Measurements from ENCODE around the gene COL24A1.
"Not testable (repeated sequence)": the region's sequence is repeated elsewhere in the genome, so short reads cannot be mapped to it uniquely, and the experiment has no call there.

COL24A1 gene

DNA sequence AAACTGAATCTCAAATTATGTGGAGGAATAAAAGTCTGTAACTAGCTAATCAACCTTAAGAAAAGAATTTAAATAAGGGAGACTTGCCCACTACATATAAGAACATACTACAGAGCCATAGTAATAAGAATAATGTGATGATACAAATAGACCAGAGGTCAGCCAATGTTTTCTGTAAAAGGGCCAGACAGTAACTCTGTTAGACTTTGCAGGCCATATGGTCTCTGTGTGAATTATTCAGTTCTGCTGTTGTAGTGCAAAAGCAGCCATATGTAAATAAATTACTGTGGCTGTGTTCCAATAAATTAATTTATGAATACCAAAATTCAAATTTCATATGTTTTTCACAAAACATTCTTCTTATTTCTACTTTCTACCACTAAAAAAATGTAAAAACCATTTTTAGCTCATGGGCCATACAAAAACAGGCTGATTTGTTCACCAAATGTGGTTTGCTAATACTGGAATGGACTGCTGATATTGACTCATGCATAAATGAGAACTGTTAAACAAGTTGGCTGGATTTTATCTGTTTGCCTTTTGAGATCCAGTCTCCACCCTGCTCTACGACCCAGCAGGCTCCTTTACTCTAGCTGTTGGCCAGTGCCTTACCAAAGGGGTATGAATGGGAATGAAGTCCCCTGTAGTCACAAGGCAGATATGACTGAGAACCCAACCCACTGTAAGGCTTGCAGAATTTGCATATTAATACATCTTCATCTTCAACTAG, 350.2 kb downstream of the COL24A1 start:
- no peak overlapping the region for H3K4me3 ChIP-seq (ENCODE audit: low read depth, low read length)
- peaks cover 2% of the 10 kb centered on the region for H3K27me3 ChIP-seq (ENCODE audit: insufficient read depth, low read depth, severe bottlenecking)
- TF ChIP-seq, protein P1, sequence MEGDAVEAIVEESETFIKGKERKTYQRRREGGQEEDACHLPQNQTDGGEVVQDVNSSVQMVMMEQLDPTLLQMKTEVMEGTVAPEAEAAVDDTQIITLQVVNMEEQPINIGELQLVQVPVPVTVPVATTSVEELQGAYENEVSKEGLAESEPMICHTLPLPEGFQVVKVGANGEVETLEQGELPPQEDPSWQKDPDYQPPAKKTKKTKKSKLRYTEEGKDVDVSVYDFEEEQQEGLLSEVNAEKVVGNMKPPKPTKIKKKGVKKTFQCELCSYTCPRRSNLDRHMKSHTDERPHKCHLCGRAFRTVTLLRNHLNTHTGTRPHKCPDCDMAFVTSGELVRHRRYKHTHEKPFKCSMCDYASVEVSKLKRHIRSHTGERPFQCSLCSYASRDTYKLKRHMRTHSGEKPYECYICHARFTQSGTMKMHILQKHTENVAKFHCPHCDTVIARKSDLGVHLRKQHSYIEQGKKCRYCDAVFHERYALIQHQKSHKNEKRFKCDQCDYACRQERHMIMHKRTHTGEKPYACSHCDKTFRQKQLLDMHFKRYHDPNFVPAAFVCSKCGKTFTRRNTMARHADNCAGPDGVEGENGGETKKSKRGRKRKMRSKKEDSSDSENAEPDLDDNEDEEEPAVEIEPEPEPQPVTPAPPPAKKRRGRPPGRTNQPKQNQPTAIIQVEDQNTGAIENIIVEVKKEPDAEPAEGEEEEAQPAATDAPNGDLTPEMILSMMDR (IDR thresholded peaks at IDR 0.05; ENCODE audit: low read depth, low read length), result no peak
- DNase-seq, result no peak
- H3K36me3 ChIP-seq, result no peaks in the 10 kb centered on the region
- no peak overlapping the region for H3K27ac ChIP-seq
- H3K9me3 ChIP-seq (ENCODE audit: severe bottlenecking), result no peaks in the 10 kb centered on the region

DNA sequence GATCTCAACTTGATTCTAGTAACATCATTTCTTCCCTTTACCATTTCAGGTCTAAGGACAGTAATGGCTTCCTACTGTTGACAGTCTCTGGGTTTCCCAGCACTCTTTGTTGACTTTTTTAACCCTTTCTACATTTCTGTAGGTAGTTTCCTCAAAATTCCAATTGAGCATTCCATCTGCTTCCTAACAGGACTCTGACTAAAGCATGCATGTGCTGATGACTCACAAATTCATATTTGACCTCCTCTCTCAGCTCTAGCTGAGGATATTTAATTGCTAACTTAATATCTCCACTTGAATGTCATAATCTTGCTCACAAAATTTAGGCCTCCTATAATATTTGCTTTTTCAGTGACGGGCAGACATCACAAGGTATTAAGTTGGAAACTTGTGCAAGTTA, 355.1 kb downstream of the COL24A1 start:
- Histone ChIP-seq H3K36me3 (no peaks in the 10 kb centered on the region), H3K27ac (no peak overlapping the region), H3K27me3 (ENCODE audit: insufficient read depth, low read depth, severe bottlenecking) (peaks cover 2% of the 10 kb centered on the region), H3K9me3 (ENCODE audit: severe bottlenecking) (no peaks in the 10 kb centered on the region), H3K4me3 (ENCODE audit: low read depth, low read length) (no peak overlapping the region)
- TF ChIP-seq, protein P1 (IDR thresholded peaks at IDR 0.05; ENCODE audit: low read depth, low read length), result no peak
- DNase-seq, result no peak

DNA sequence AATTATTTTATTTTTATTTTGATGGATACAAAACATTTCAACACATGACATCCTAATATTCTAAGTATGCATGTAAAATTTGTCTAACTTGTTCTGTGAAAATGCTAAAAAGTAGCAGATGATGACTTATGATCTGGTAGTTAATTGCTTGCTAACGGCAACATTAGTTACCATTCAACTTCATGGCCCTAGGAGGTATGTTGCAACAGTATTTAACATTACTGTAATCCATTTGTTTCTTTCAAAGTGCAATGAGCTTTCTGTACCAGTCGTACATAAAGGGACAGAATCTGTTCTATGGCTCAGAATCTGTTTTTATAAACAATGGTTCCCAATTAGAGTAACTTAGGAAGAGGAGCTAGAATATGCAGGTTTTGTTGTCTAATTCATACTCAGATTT, 356.8 kb downstream of the COL24A1 start:
- no peak overlapping the region for H3K27ac ChIP-seq
- peaks cover 2% of the 10 kb centered on the region for H3K27me3 ChIP-seq (ENCODE audit: insufficient read depth, low read depth, severe bottlenecking)
- H3K9me3 ChIP-seq (ENCODE audit: severe bottlenecking), result no peaks in the 10 kb centered on the region
- DNase-seq, result no peak
- TF ChIP-seq, protein P1 (IDR thresholded peaks at IDR 0.05; ENCODE audit: low read depth, low read length), result no peak
- no peak overlapping the region for H3K4me3 ChIP-seq (ENCODE audit: low read depth, low read length)
- H3K36me3 ChIP-seq, result no peaks in the 10 kb centered on the region

DNA sequence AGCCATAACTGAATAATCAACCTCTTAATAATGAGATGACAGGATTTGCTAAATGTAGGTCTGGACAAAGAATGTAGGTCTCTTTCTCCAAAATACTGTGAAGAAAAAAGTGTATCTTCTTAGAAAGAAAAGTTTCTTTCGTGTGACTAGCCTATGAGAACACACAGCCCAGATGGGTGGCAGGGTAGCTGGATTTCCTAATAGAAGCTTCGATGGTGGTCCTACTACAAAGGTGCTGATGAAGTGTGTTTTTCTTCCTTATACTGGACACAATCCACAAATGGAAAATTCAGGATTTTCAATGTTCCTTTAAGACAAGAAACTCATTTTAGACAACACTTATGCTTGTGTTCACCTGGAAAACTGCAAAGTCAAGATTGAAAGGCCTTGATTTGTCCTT, 358.2 kb downstream of the COL24A1 start:
- Histone ChIP-seq H3K27ac (no peak overlapping the region), H3K36me3 (no peaks in the 10 kb centered on the region), H3K4me3 (ENCODE audit: low read depth, low read length) (no peak overlapping the region), H3K9me3 (ENCODE audit: severe bottlenecking) (no peaks in the 10 kb centered on the region), H3K27me3 (ENCODE audit: insufficient read depth, low read depth, severe bottlenecking) (peaks cover 2% of the 10 kb centered on the region)
- TF ChIP-seq, protein P1 (IDR thresholded peaks at IDR 0.05; ENCODE audit: low read depth, low read length), result no peak
- DNase-seq, result no peak

DNA sequence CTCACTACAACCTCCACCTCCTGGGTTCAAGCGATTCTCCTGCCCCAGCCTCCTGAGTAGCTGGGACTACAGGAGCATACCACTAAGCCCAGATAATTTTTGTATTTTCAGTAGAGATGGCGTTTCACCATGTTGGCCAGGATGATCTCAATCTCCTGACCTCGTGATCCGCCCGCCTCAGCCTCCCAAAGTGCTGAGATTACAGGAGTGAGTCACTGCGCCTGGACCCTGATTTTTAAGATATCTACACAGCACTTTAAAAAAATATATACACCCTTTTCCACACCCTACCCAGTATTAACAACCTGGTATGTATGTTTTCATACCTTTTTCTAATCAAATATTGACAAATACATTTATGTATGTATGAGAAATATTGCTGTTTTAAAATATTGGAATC, 379.6 kb downstream of the COL24A1 start:
- H3K27ac ChIP-seq; H3K27me3 ChIP-seq (ENCODE audit: insufficient read depth, low read depth, severe bottlenecking); DNase-seq; H3K4me3 ChIP-seq (ENCODE audit: low read depth, low read length); H3K36me3 ChIP-seq; H3K9me3 ChIP-seq (ENCODE audit: severe bottlenecking): not testable (repeated sequence)

DNA sequence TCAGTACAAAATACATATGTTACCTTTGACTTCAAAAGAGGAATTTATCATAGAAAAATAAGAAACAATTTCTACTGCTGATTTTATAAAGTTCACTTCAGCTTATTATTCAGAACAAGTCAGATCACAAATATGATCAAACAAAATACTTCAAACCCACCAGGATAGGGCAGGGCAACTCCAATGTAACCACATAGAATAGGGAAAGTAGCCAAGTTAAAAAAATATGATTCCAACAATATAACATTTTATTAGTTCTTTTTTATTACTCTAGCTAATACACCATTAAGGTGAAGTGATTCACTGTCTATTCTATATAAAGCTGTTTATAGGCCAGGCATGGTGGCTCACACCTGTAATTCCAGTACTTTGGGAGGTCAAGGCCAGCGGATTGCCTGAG, 393.8 kb downstream of the COL24A1 start:
- Histone ChIP-seq H3K27me3 (ENCODE audit: insufficient read depth, low read depth, severe bottlenecking) (no peaks in the 10 kb centered on the region), H3K4me3 (ENCODE audit: low read depth, low read length) (no peak overlapping the region), H3K27ac (no peak overlapping the region), H3K36me3 (no peaks in the 10 kb centered on the region), H3K9me3 (ENCODE audit: severe bottlenecking) (no peaks in the 10 kb centered on the region)
- TF ChIP-seq, protein P1 (IDR thresholded peaks at IDR 0.05; ENCODE audit: low read depth, low read length), result no peak
- DNase-seq, result no peak

All from WERI-Rb-1 (cell line).